ENCODE measurements around the gene SSBP1. TPM values are rescaled to one million over a fixed set of nuclear protein-coding genes. Genes with fewer than 3 reads are reported as not detected.

Gene SSBP1
- total RNA-seq, 1 donor from 2014 or later = 132 TPM

- Mint-ChIP-seq H3K27ac (peak overlapping the region; percentile 12), H3K4me3 (ENCODE audit: low read depth) (no peak overlapping the region), H3K27me3 (no peaks in the 10 kb centered on the region), H3K36me3 (ENCODE audit: insufficient read depth) (no peaks in the 10 kb centered on the region), H3K9me3 (ENCODE audit: low read depth) (no peaks in the 10 kb centered on the region), H3K4me1 (ENCODE audit: low read depth) (peaks cover 21% of the 10 kb centered on the region)
- DNase-seq (ENCODE audit: low spot score, unreplicated experiment) = no peak
- TF ChIP-seq, protein P1, sequence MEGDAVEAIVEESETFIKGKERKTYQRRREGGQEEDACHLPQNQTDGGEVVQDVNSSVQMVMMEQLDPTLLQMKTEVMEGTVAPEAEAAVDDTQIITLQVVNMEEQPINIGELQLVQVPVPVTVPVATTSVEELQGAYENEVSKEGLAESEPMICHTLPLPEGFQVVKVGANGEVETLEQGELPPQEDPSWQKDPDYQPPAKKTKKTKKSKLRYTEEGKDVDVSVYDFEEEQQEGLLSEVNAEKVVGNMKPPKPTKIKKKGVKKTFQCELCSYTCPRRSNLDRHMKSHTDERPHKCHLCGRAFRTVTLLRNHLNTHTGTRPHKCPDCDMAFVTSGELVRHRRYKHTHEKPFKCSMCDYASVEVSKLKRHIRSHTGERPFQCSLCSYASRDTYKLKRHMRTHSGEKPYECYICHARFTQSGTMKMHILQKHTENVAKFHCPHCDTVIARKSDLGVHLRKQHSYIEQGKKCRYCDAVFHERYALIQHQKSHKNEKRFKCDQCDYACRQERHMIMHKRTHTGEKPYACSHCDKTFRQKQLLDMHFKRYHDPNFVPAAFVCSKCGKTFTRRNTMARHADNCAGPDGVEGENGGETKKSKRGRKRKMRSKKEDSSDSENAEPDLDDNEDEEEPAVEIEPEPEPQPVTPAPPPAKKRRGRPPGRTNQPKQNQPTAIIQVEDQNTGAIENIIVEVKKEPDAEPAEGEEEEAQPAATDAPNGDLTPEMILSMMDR (IDR thresholded peaks at IDR 0.05; ENCODE audit: unreplicated experiment) = no peak
Observed at GRCh38 chr7:141695803-141696289, 42.3 kb upstream of the SSBP1 start.

DNA sequence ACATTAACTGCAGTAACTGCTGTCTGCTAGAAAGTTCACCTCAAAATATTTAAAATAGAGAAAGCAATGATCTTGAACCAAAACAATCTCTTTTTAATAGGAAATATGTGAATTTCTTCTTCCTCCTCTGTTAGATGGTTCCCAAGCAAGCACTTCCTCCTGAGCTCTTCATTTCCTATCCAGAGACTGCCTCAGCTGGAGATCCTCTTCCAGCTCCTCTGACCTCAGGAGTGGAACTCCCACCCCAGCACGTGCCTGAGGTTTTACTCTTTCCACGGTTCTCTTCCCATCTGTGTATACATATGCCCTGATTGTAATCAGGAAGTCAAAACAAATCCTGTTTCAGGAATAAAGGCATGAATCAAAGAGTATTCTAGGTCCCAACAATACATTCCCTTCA lies 41.8 kb upstream of the SSBP1 start:
- no peak for DNase-seq (ENCODE audit: low spot score, unreplicated experiment)
- no peaks in the 10 kb centered on the region for H3K9me3 Mint-ChIP-seq (ENCODE audit: low read depth)
- H3K4me1 Mint-ChIP-seq (ENCODE audit: low read depth) = peaks cover 23% of the 10 kb centered on the region
- TF ChIP-seq, protein P1 (IDR thresholded peaks at IDR 0.05; ENCODE audit: unreplicated experiment) = no peak
- H3K27me3 Mint-ChIP-seq = no peaks in the 10 kb centered on the region
- H3K27ac Mint-ChIP-seq = peak overlapping the region; percentile 7
- H3K36me3 Mint-ChIP-seq (ENCODE audit: insufficient read depth) = no peaks in the 10 kb centered on the region
- no peak overlapping the region for H3K4me3 Mint-ChIP-seq (ENCODE audit: low read depth)

- peaks cover 24% of the 10 kb centered on the region for H3K4me1 Mint-ChIP-seq (ENCODE audit: low read depth)
Observed at GRCh38 chr7:141697211-141697871, 40.8 kb upstream of the SSBP1 start.

GRCh38 chr7:141698247-141699015 lies 39.7 kb upstream of the SSBP1 start:
- Mint-ChIP-seq H3K27me3 (no peaks in the 10 kb centered on the region), H3K36me3 (ENCODE audit: insufficient read depth) (no peaks in the 10 kb centered on the region), H3K27ac (no peak overlapping the region), H3K9me3 (ENCODE audit: low read depth) (no peaks in the 10 kb centered on the region), H3K4me3 (ENCODE audit: low read depth) (no peak overlapping the region), H3K4me1 (ENCODE audit: low read depth) (peaks cover 33% of the 10 kb centered on the region)
- TF ChIP-seq, protein P1 (IDR thresholded peaks at IDR 0.05; ENCODE audit: unreplicated experiment) = no peak
- no peak for DNase-seq (ENCODE audit: low spot score, unreplicated experiment)

More at GRCh38 chr7:141697211-141697871, 40.8 kb upstream of the SSBP1 start:
- Mint-ChIP-seq H3K27me3 (no peaks in the 10 kb centered on the region), H3K9me3 (ENCODE audit: low read depth) (no peaks in the 10 kb centered on the region), H3K4me3 (ENCODE audit: low read depth) (no peak overlapping the region), H3K27ac (no peak overlapping the region), H3K36me3 (ENCODE audit: insufficient read depth) (no peaks in the 10 kb centered on the region)
- TF ChIP-seq, protein P1 (IDR thresholded peaks at IDR 0.05; ENCODE audit: unreplicated experiment) = no peak
- DNase-seq (ENCODE audit: low spot score, unreplicated experiment) = no peak

GRCh38 chr7:141699860-141700259 lies 38.3 kb upstream of the SSBP1 start:
- Mint-ChIP-seq H3K9me3 (ENCODE audit: low read depth) (no peaks in the 10 kb centered on the region), H3K36me3 (ENCODE audit: insufficient read depth) (no peaks in the 10 kb centered on the region), H3K27ac (peak overlapping the region; percentile 29), H3K27me3 (no peaks in the 10 kb centered on the region), H3K4me1 (ENCODE audit: low read depth) (peaks cover 46% of the 10 kb centered on the region), H3K4me3 (ENCODE audit: low read depth) (peak overlapping the region; percentile 85)
- DNase-seq (ENCODE audit: low spot score, unreplicated experiment) = no peak
- TF ChIP-seq, protein P1 (IDR thresholded peaks at IDR 0.05; ENCODE audit: unreplicated experiment) = no peak
